ENCODE results near the gene CCDC28B. TPM values are rescaled to one million over a fixed set of nuclear protein-coding genes. Genes with fewer than 3 reads are reported as not detected.
A peak's percentile ranks its signal among the peaks of the same experiment; 100 is the strongest.
"Not testable (repeated sequence)": the region's sequence is repeated elsewhere in the genome, so short reads cannot be mapped to it uniquely, and the experiment has no call there.

Gene CCDC28B
- polyA plus RNA-seq, result 14.0 TPM

GRCh38 chr1:32200226-32201010, at the start of gene CCDC28B:
Gene CCDC28B, plus strand, starts transcription at chr1:32200595. Its CDS starts 1,341 bp downstream, at chr1:32201936.
- Mint-ChIP-seq H3K27ac (peak within 1 kb of the TSS; percentile 91 to 96 (median 93)), H3K36me3 (peaks cover 3% of the 10 kb centered on the region), H3K4me1 (peaks cover 24 to 29% (median 25%) of the 10 kb centered on the region in 3 donors), H3K4me3 (peak within 1 kb of the TSS; percentile 90 to 95 (median 93)), H3K27me3 (no peaks in the 10 kb centered on the region), H3K9me3 (no peaks in the 10 kb centered on the region)

GRCh38 chr1:32150847-32151246, 49.5 kb upstream of the CCDC28B start:
- Mint-ChIP-seq H3K4me3 (peak overlapping the region in 1 of 4 donors; percentile 47), H3K27ac (peak overlapping the region in 1 of 3 donors; percentile 71), H3K36me3 (peaks cover 17% of the 10 kb centered on the region), H3K4me1 (peaks cover 12 to 13% (median 13%) of the 10 kb centered on the region in 3 donors), H3K9me3 (no peaks in the 10 kb centered on the region), H3K27me3 (no peaks in the 10 kb centered on the region)

GRCh38 chr1:32151319-32151787, 49.0 kb upstream of the CCDC28B start:
- Mint-ChIP-seq H3K9me3 (no peaks in the 10 kb centered on the region), H3K27ac (peak overlapping the region in 1 of 3 donors; percentile 25), H3K27me3 (no peaks in the 10 kb centered on the region), H3K4me3 (no peak overlapping the region), H3K4me1 (peaks cover 9 to 11% (median 10%) of the 10 kb centered on the region in 3 donors), H3K36me3 (peaks cover 16% of the 10 kb centered on the region)

- H3K27me3 Mint-ChIP-seq, result no peaks in the 10 kb centered on the region
- peaks cover 0 to 4% (median 1%) of the 10 kb centered on the region in 3 donors for H3K4me1 Mint-ChIP-seq
- no peaks in the 10 kb centered on the region for H3K9me3 Mint-ChIP-seq
- peaks cover 9% of the 10 kb centered on the region for H3K36me3 Mint-ChIP-seq
- no peak overlapping the region for H3K27ac Mint-ChIP-seq
- H3K4me3 Mint-ChIP-seq, result no peak overlapping the region
Measured at GRCh38 chr1:32159189-32159588, 41.2 kb upstream of the CCDC28B start.

GRCh38 chr1:32163405-32163804, 37.0 kb upstream of the CCDC28B start:
- Mint-ChIP-seq H3K4me1 (no peaks in the 10 kb centered on the region), H3K4me3 (no peak overlapping the region), H3K9me3 (no peaks in the 10 kb centered on the region), H3K27me3 (no peaks in the 10 kb centered on the region), H3K36me3 (peaks cover 8% of the 10 kb centered on the region), H3K27ac (no peak overlapping the region)

GRCh38 chr1:32165633-32166032, 34.8 kb upstream of the CCDC28B start:
- not testable (repeated sequence) for H3K9me3 Mint-ChIP-seq, H3K4me3 Mint-ChIP-seq, H3K27me3 Mint-ChIP-seq, H3K4me1 Mint-ChIP-seq, H3K36me3 Mint-ChIP-seq
- peak overlapping the region in 1 of 3 donors; percentile 46 for H3K27ac Mint-ChIP-seq

- peaks cover 0 to 1% (median 0%) of the 10 kb centered on the region in 3 donors for H3K4me1 Mint-ChIP-seq
- H3K9me3 Mint-ChIP-seq, result no peaks in the 10 kb centered on the region
- no peaks in the 10 kb centered on the region for H3K27me3 Mint-ChIP-seq
- no peak overlapping the region for H3K4me3 Mint-ChIP-seq
- H3K27ac Mint-ChIP-seq, result no peak overlapping the region
- H3K36me3 Mint-ChIP-seq, result peaks cover 8% of the 10 kb centered on the region
Measured at GRCh38 chr1:32170991-32171390, 29.4 kb upstream of the CCDC28B start.

- Mint-ChIP-seq H3K9me3 (no peaks in the 10 kb centered on the region), H3K36me3 (peaks cover 6% of the 10 kb centered on the region), H3K4me1 (peaks cover 0 to 1% (median 0%) of the 10 kb centered on the region in 3 donors), H3K27me3 (no peaks in the 10 kb centered on the region), H3K27ac (peak overlapping the region in 1 of 3 donors; percentile 39), H3K4me3 (peak overlapping the region in 1 of 4 donors; percentile 82)
Measured at GRCh38 chr1:32172621-32173245, 27.7 kb upstream of the CCDC28B start.

GRCh38 chr1:32178380-32179192, 21.8 kb upstream of the CCDC28B start:
- H3K36me3 Mint-ChIP-seq, result no peaks in the 10 kb centered on the region
- H3K4me1 Mint-ChIP-seq, result peaks cover 19 to 32% (median 20%) of the 10 kb centered on the region in 3 donors
- H3K4me3 Mint-ChIP-seq, result peak overlapping the region; percentile 82 to 96 (median 94)
- H3K27ac Mint-ChIP-seq, result peak overlapping the region in 2 of 3 donors; percentile 94 to 97
- H3K9me3 Mint-ChIP-seq, result no peaks in the 10 kb centered on the region
- H3K27me3 Mint-ChIP-seq, result no peaks in the 10 kb centered on the region

- H3K36me3 Mint-ChIP-seq, result no peaks in the 10 kb centered on the region
- H3K27me3 Mint-ChIP-seq, result no peaks in the 10 kb centered on the region
- H3K4me3 Mint-ChIP-seq, result peak overlapping the region; percentile 82 to 96 (median 94)
- peak overlapping the region; percentile 94 to 99 (median 97) for H3K27ac Mint-ChIP-seq
- H3K4me1 Mint-ChIP-seq, result peaks cover 19 to 35% (median 24%) of the 10 kb centered on the region in 3 donors
- no peaks in the 10 kb centered on the region for H3K9me3 Mint-ChIP-seq
Measured at GRCh38 chr1:32179193-32179442, 21.3 kb upstream of the CCDC28B start.

GRCh38 chr1:32179443-32180185, 20.8 kb upstream of the CCDC28B start, which contains the start of gene TXLNA:
Gene TXLNA, plus strand, starts transcription at chr1:32179675. Its CDS starts 671 bp downstream, at chr1:32180346.
- H3K4me3 Mint-ChIP-seq, result peak within 1 kb of the TSS; percentile 82 to 96 (median 94)
- no peaks in the 10 kb centered on the region for H3K36me3 Mint-ChIP-seq
- H3K4me1 Mint-ChIP-seq, result peaks cover 19 to 36% (median 28%) of the 10 kb centered on the region in 3 donors
- no peaks in the 10 kb centered on the region for H3K9me3 Mint-ChIP-seq
- peak within 1 kb of the TSS; percentile 94 to 99 (median 97) for H3K27ac Mint-ChIP-seq
- no peaks in the 10 kb centered on the region for H3K27me3 Mint-ChIP-seq

- peak overlapping the region; percentile 94 to 99 (median 97) for H3K27ac Mint-ChIP-seq
- H3K36me3 Mint-ChIP-seq, result no peaks in the 10 kb centered on the region
- peaks cover 22 to 41% (median 33%) of the 10 kb centered on the region in 3 donors for H3K4me1 Mint-ChIP-seq
- H3K9me3 Mint-ChIP-seq, result no peaks in the 10 kb centered on the region
- no peaks in the 10 kb centered on the region for H3K27me3 Mint-ChIP-seq
- peak overlapping the region; percentile 82 to 96 (median 94) for H3K4me3 Mint-ChIP-seq
Measured at GRCh38 chr1:32180186-32181060, 20.0 kb upstream of the CCDC28B start.

GRCh38 chr1:32181065-32181464, 19.3 kb upstream of the CCDC28B start:
- Mint-ChIP-seq H3K27ac (peak overlapping the region in 2 of 3 donors; percentile 94 to 99), H3K36me3 (no peaks in the 10 kb centered on the region), H3K27me3 (no peaks in the 10 kb centered on the region), H3K4me3 (peak overlapping the region; percentile 82 to 96 (median 94)), H3K9me3 (no peaks in the 10 kb centered on the region), H3K4me1 (peaks cover 22 to 41% (median 34%) of the 10 kb centered on the region in 3 donors)

Data from IgD-negative memory B cell (primary cell).